Measurements from ENCODE around the gene PLA2G7. TPM values are rescaled to one million over a fixed set of nuclear protein-coding genes. Genes with fewer than 3 reads are reported as not detected.

The PLA2G7 gene
- 10 to 100 TPM in 1 of 2 donors, 1 to 10 TPM in 1; 6.2 to 38.2 TPM for total RNA-seq

DNA sequence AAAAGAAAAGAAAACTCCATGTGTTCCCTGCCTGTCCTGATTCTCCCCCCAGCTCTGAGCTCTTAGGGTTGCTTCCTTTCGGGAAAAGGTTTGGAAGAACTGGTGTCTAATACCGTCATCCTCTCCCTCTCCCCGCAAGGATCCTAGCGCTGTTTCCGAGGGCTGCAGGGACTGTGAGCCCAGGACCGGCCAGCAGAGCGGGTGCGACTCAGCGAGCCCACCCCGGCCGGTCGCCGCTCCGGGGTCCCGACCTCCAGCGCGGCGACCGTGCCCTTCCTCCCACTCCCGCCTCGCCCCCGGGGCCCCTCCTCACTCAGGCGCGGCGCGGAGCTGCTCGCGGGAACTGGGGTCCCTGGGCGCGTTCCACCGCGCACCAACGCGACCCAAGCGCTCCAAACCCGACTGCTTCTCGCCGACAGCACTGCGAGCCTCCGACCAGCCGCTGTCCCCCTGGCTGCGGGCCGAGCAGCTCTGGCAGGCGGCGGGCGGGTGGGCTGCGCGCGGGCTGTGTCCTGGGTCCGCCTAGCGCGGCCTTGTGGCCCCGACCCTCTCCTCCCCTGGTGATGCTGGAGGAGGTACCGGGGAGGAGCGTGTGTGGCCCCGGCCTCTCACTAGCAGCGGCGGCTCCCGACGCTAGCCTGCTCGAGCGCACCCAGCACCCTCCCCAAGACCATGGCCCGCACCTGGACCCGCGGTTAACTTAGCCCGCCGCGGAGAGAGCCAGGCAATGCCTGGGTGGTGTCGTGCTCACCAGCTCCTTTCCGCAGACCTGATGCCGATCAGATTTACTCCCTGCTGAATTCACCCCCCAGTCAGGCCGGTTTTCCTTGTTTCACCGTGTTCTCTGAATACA is at the start of gene PLA2G7:
TSS of gene PLA2G7 (minus strand) at position 509 of the 853 bp plus-strand sequence. CDS start 12,484 bp downstream, outside the sequence.
- peak within 1 kb of the TSS; percentile 46 to 73 for H3K27ac ChIP-seq

GRCh38 chr6:46784535-46784934 is 49.4 kb upstream of the PLA2G7 start:
- Histone ChIP-seq H3K4me1 (replicated peaks) (no peaks in the 10 kb centered on the region), H3K36me3 (no peaks in the 10 kb centered on the region), H3K9me3 (no peaks in the 10 kb centered on the region), H3K27me3 (replicated peaks; ENCODE audit: insufficient read depth) (no peaks in the 10 kb centered on the region), H3K4me3 (no peak overlapping the region), H3K27ac (no peak overlapping the region)
- DNase-seq (ENCODE audit: low spot score): no peak
- 91% methylated on average over 1 of the region's 1 CpG for WGBS
- intact Hi-C loops (cut with DNase I): no loop called here
- no peak for TF ChIP-seq POLR2A (IDR thresholded peaks at IDR 0.05)
- no peak for TF ChIP-seq CTCF (IDR thresholded peaks at IDR 0.05)
- TF ChIP-seq POLR2AphosphoS5 (IDR thresholded peaks at IDR 0.05): no peak

More for the DNA sequence above, at the start of gene PLA2G7:
- peak; percentile 53 for DNase-seq (ENCODE audit: low spot score)
- H3K27me3 ChIP-seq (replicated peaks; ENCODE audit: insufficient read depth): no peaks in the 10 kb centered on the region
- intact Hi-C loops (cut with DNase I): no loop called here
- under 1% methylated on average over 55 of the region's 73 CpGs for WGBS
- peaks cover 3% of the 10 kb centered on the region for H3K4me1 ChIP-seq (replicated peaks)
- TF ChIP-seq POLR2A (IDR thresholded peaks at IDR 0.05) (no peak), POLR2AphosphoS5 (IDR thresholded peaks at IDR 0.05) (peak; percentile 30), CTCF (IDR thresholded peaks at IDR 0.05) (no peak)
- no peaks in the 10 kb centered on the region for H3K36me3 ChIP-seq
- no peaks in the 10 kb centered on the region for H3K9me3 ChIP-seq
- H3K4me3 ChIP-seq: peak within 1 kb of the TSS; percentile 48 to 69

DNA sequence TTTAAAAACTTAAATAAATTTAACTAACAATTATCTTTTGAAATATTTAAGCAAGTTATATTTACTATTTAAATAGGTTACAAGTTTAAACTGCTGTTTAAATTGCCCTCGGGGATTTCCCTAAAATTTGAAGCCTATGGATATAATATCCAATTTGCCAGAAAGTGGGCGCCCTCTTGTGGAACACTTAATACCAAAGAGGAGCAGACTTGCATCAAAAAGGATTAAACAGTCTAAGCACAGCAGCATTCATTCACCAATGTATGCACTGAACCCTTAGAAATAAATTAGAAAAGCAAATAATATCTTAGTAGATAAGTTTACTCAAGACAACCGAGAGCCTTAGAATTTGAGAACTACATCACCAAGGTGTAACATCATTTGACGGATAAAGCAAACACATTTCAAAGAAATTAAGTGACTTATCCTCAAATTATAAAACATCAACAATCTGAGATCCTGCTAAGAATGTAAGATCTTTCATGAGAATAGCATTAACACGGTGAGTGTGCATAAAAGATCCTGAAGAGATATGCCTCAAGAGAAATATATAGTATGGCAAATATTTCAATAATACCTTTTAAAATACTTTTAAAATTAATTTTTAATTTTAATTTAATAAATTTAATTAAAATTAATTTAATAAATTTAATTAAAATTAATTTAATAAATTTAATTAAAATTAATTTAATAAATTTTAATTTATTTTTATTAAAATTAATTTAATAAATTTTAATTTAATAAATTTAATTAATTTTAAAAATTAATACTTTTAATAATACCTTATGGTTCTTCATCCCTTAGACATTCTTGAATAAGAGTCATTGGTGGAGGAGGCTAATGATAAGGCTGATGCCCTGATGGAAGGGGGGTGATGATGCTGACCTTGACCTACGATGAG is 46.6 kb upstream of the PLA2G7 start:
- peak; percentile 17 for TF ChIP-seq POLR2AphosphoS5 (IDR thresholded peaks at IDR 0.05)
- TF ChIP-seq POLR2A (IDR thresholded peaks at IDR 0.05): no peak
- peak; percentile 23 to 73 (median 66) for TF ChIP-seq CTCF (IDR thresholded peaks at IDR 0.05)
- H3K4me3 ChIP-seq: no peak overlapping the region
- H3K9me3 ChIP-seq: no peaks in the 10 kb centered on the region
- no peaks in the 10 kb centered on the region for H3K27me3 ChIP-seq (replicated peaks; ENCODE audit: insufficient read depth)
- H3K27ac ChIP-seq: no peak overlapping the region
- DNase-seq (ENCODE audit: low spot score): peak; percentile 75
- 33% methylated on average over 6 of the region's 6 CpGs for WGBS
- no peaks in the 10 kb centered on the region for H3K4me1 ChIP-seq (replicated peaks)
- intact Hi-C loops (cut with DNase I): no loop called here
- no peaks in the 10 kb centered on the region for H3K36me3 ChIP-seq

- no peak for DNase-seq (ENCODE audit: low spot score)
- TF ChIP-seq POLR2A (IDR thresholded peaks at IDR 0.05): no peak
- TF ChIP-seq POLR2AphosphoS5 (IDR thresholded peaks at IDR 0.05): no peak
- no peak for TF ChIP-seq CTCF (IDR thresholded peaks at IDR 0.05)
- H3K27ac ChIP-seq: no peak overlapping the region
- H3K36me3 ChIP-seq: no peaks in the 10 kb centered on the region
- H3K27me3 ChIP-seq (replicated peaks; ENCODE audit: insufficient read depth): no peaks in the 10 kb centered on the region
- no peak overlapping the region for H3K4me3 ChIP-seq
- intact Hi-C loops (cut with DNase I): no loop called here
- 85% methylated on average over 12 of the region's 12 CpGs for WGBS
- no peaks in the 10 kb centered on the region for H3K4me1 ChIP-seq (replicated peaks)
- no peaks in the 10 kb centered on the region for H3K9me3 ChIP-seq
These were observed 42.5 kb upstream of the PLA2G7 start for GRCh38 chr6:46777476-46778346.
